ENCODE data around the gene SLC38A9. TPM values are rescaled to one million over a fixed set of nuclear protein-coding genes. Genes with fewer than 3 reads are reported as not detected.

Gene SLC38A9
- total and polyA plus RNA-seq, 2 of the 8 experiments (the other 6 are each of a cell fraction or from before 2014, with no cell fraction given): 29.2 to 43.7 TPM

DNA sequence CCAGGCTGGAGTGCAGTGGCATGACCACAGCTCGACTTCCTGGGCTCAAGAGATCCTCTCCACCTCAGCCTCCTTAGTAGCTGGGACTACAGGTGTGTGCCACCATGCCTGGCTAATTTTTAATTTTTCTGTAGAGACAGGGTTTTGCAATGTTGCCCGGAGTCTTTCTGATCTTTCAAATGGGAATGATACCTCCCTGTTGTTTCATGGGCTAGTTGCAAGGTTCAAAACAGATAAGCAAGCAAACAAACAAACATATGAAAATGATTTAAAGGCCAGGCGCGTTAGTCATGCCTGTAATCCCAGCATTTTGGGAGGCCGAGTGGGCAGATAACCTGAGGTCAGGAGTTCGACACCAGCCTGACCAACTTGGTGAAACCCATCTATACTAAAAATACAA lies 132.1 kb downstream of the SLC38A9 start (continued):
- no peak for TF ChIP-seq CTBP2 (IDR thresholded peaks at IDR 0.05; ENCODE audit: borderline replicate concordance, insufficient read depth, insufficient read length, low read length)
- TF ChIP-seq HDAC2 (IDR thresholded peaks at IDR 0.05; ENCODE audit: borderline replicate concordance in 1 of 2, low read depth in 2 of 2, low read length in 2 of 2): no peak
- TF ChIP-seq SRF (IDR thresholded peaks at IDR 0.05; ENCODE audit: low read depth, low read length): no peak
- TF ChIP-seq POLR2A (IDR thresholded peaks at IDR 0.05; ENCODE audit: control extremely low read depth in 1 of 2, low read depth in 2 of 2, low read length in 2 of 2): no peak
- TF ChIP-seq, protein P1, sequence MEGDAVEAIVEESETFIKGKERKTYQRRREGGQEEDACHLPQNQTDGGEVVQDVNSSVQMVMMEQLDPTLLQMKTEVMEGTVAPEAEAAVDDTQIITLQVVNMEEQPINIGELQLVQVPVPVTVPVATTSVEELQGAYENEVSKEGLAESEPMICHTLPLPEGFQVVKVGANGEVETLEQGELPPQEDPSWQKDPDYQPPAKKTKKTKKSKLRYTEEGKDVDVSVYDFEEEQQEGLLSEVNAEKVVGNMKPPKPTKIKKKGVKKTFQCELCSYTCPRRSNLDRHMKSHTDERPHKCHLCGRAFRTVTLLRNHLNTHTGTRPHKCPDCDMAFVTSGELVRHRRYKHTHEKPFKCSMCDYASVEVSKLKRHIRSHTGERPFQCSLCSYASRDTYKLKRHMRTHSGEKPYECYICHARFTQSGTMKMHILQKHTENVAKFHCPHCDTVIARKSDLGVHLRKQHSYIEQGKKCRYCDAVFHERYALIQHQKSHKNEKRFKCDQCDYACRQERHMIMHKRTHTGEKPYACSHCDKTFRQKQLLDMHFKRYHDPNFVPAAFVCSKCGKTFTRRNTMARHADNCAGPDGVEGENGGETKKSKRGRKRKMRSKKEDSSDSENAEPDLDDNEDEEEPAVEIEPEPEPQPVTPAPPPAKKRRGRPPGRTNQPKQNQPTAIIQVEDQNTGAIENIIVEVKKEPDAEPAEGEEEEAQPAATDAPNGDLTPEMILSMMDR (IDR thresholded peaks at IDR 0.05; ENCODE audit: control extremely low read depth in 1 of 3, insufficient read depth in 1 of 3, low read depth in 1 of 3, low read length in 3 of 3): no peak

Data from H1 (cell line).